Naive B cell (primary cell): ENCODE results near the gene SLC24A2. TPM values are rescaled to one million over a fixed set of nuclear protein-coding genes. Genes with fewer than 3 reads are reported as not detected.
"Not testable (repeated sequence)": the region's sequence is repeated elsewhere in the genome, so short reads cannot be mapped to it uniquely, and the experiment has no call there.

ENCODE experiments used
- ATAC-seq, 2 donors: fragments of 150-1000 bp; cut with Tn5 transposase; 2 replicates each; pipeline ENCODE4 v1.10.0; 2021; ENCODE audit warnings: low read depth in 2 of 2, mild to moderate bottlenecking in 2 of 2, moderate library complexity in 2 of 2
- DNase-seq: peaks from one replicate; pipeline ENCODE4 v3.0.0; 2022
- H3K27ac Mint-ChIP-seq, 6 donors: one replicate each; pipeline ENCODE4 v1.8.0; 2020 to 2022; ENCODE audit warnings: mild to moderate bottlenecking in 6 of 6, mixed read lengths in 6 of 6, moderate library complexity in 5 of 6, inconsistent platforms in 2 of 6
- H3K27me3 Mint-ChIP-seq, 3 donors: one replicate each; pipeline ENCODE4 v1.8.0; 2021 to 2022; ENCODE audit warnings: mixed read lengths in 3 of 3, mild to moderate bottlenecking in 1 of 3
- H3K36me3 Mint-ChIP-seq, 2 donors: one replicate each; pipeline ENCODE4 v1.8.0; 2020 to 2022; ENCODE audit warnings: mixed read lengths in 2 of 2, inconsistent platforms in 1 of 2, mild to moderate bottlenecking in 1 of 2
- H3K4me1 Mint-ChIP-seq, 3 donors: one replicate each; pipeline ENCODE4 v1.8.0; 2020 to 2022; ENCODE audit warnings: mixed read lengths in 3 of 3, inconsistent platforms in 1 of 3, mild to moderate bottlenecking in 1 of 3, moderate library complexity in 1 of 3
- H3K4me3 Mint-ChIP-seq, 8 donors: one replicate each; pipeline ENCODE4 v1.8.0; 2020 to 2022; ENCODE audit warnings: mild to moderate bottlenecking in 8 of 8, mixed read lengths in 8 of 8, moderate library complexity in 8 of 8, inconsistent platforms in 2 of 8
- H3K9me3 Mint-ChIP-seq, 7 donors: one replicate each; pipeline ENCODE4 v1.8.0; 2020 to 2022; ENCODE audit warnings: mixed read lengths in 7 of 7, mild to moderate bottlenecking in 5 of 7, inconsistent platforms in 2 of 7, moderate library complexity in 1 of 7
- polyA plus RNA-seq, 6 donors: library from polyadenylated mRNA; unstranded; fragments of 300-500 nt; fragmentation: Illumina TruSeq; gene quantifications; one replicate each; pipeline ENCODE4 v1.2.3, GENCODE V29; 2021; ENCODE audit warnings: low read depth in 6 of 6

SLC24A2 gene
- not detected for polyA plus RNA-seq

GRCh38 chr9:19788614-19789271 is at the start of gene SLC24A2:
SLC24A2 (minus strand) TSS chr9:19789037.
- ATAC-seq (no peak), DNase-seq (no peak)
- H3K4me3 Mint-ChIP-seq: no peak within 1 kb of the TSS
- H3K36me3 Mint-ChIP-seq: no peaks in the 10 kb centered on the region
- no peak within 1 kb of the TSS for H3K27ac Mint-ChIP-seq
- H3K9me3 Mint-ChIP-seq: peaks cover 0 to 3% (median 0%) of the 10 kb centered on the region in 7 donors
- peaks cover 0 to 2% (median 0%) of the 10 kb centered on the region in 3 donors for H3K4me1 Mint-ChIP-seq
- peaks cover 22 to 41% (median 32%) of the 10 kb centered on the region in 3 donors for H3K27me3 Mint-ChIP-seq

- H3K27me3 Mint-ChIP-seq, H3K4me1 Mint-ChIP-seq, H3K27ac Mint-ChIP-seq, ATAC-seq, H3K4me3 Mint-ChIP-seq, DNase-seq, H3K36me3 Mint-ChIP-seq: not testable (repeated sequence)
- H3K9me3 Mint-ChIP-seq: peaks cover 0 to 11% (median 3%) of the 10 kb centered on the region in 7 donors
Observed at GRCh38 chr9:19833331-19833730, 44.5 kb upstream of the SLC24A2 start.

GRCh38 chr9:19830796-19831195 is 42.0 kb upstream of the SLC24A2 start:
- ATAC-seq: no peak
- no peaks in the 10 kb centered on the region for H3K36me3 Mint-ChIP-seq
- no peak overlapping the region for H3K4me3 Mint-ChIP-seq
- H3K4me1 Mint-ChIP-seq: no peaks in the 10 kb centered on the region
- peaks cover 0 to 7% (median 1%) of the 10 kb centered on the region in 7 donors for H3K9me3 Mint-ChIP-seq
- no peak overlapping the region for H3K27ac Mint-ChIP-seq
- DNase-seq: no peak
- peaks cover 6 to 8% (median 7%) of the 10 kb centered on the region in 3 donors for H3K27me3 Mint-ChIP-seq

GRCh38 chr9:19828576-19829109 is 39.8 kb upstream of the SLC24A2 start:
- no peak for DNase-seq
- ATAC-seq: no peak
- H3K36me3 Mint-ChIP-seq: no peaks in the 10 kb centered on the region
- H3K9me3 Mint-ChIP-seq: peaks cover 0 to 6% (median 2%) of the 10 kb centered on the region in 7 donors
- H3K4me3 Mint-ChIP-seq: no peak overlapping the region
- peaks cover 0 to 8% (median 7%) of the 10 kb centered on the region in 3 donors for H3K27me3 Mint-ChIP-seq
- no peak overlapping the region for H3K27ac Mint-ChIP-seq
- H3K4me1 Mint-ChIP-seq: no peaks in the 10 kb centered on the region

- H3K27me3 Mint-ChIP-seq: peaks cover 0 to 8% (median 7%) of the 10 kb centered on the region in 3 donors
- no peak overlapping the region for H3K4me3 Mint-ChIP-seq
- H3K36me3 Mint-ChIP-seq: no peaks in the 10 kb centered on the region
- DNase-seq: no peak
- peaks cover 3 to 47% (median 18%) of the 10 kb centered on the region in 7 donors for H3K9me3 Mint-ChIP-seq
- no peak for ATAC-seq
- H3K4me1 Mint-ChIP-seq: no peaks in the 10 kb centered on the region
- no peak overlapping the region for H3K27ac Mint-ChIP-seq
Observed at GRCh38 chr9:19816769-19817168, 27.9 kb upstream of the SLC24A2 start.

- Mint-ChIP-seq H3K9me3 (peaks cover 3 to 42% (median 16%) of the 10 kb centered on the region in 7 donors), H3K27me3 (peaks cover 0 to 8% (median 4%) of the 10 kb centered on the region in 3 donors), H3K36me3 (no peaks in the 10 kb centered on the region), H3K27ac (no peak overlapping the region), H3K4me1 (no peaks in the 10 kb centered on the region), H3K4me3 (no peak overlapping the region)
- DNase-seq (no peak), ATAC-seq (no peak)
Observed at GRCh38 chr9:19812194-19812593, 23.4 kb upstream of the SLC24A2 start.

- no peaks in the 10 kb centered on the region for H3K36me3 Mint-ChIP-seq
- ATAC-seq (no peak), DNase-seq (no peak)
- H3K9me3 Mint-ChIP-seq: peaks cover 3 to 23% (median 11%) of the 10 kb centered on the region in 7 donors
- no peaks in the 10 kb centered on the region for H3K4me1 Mint-ChIP-seq
- no peak overlapping the region for H3K4me3 Mint-ChIP-seq
- peaks cover 0 to 9% (median 0%) of the 10 kb centered on the region in 3 donors for H3K27me3 Mint-ChIP-seq
- H3K27ac Mint-ChIP-seq: no peak overlapping the region
Observed at GRCh38 chr9:19809422-19810269, 20.8 kb upstream of the SLC24A2 start.

- Mint-ChIP-seq H3K27ac (no peak overlapping the region), H3K4me1 (no peaks in the 10 kb centered on the region), H3K9me3 (peaks cover 2 to 11% (median 4%) of the 10 kb centered on the region in 7 donors), H3K27me3 (peaks cover 0 to 9% (median 0%) of the 10 kb centered on the region in 3 donors), H3K36me3 (no peaks in the 10 kb centered on the region), H3K4me3 (no peak overlapping the region)
- DNase-seq: no peak
- ATAC-seq: no peak
Observed at GRCh38 chr9:19807182-19807892, 18.5 kb upstream of the SLC24A2 start.

- Mint-ChIP-seq H3K36me3 (no peaks in the 10 kb centered on the region), H3K4me3 (no peak overlapping the region), H3K9me3 (no peaks in the 10 kb centered on the region), H3K27ac (no peak overlapping the region), H3K27me3 (peaks cover 0 to 9% (median 0%) of the 10 kb centered on the region in 3 donors), H3K4me1 (no peaks in the 10 kb centered on the region)
- DNase-seq (no peak), ATAC-seq (no peak)
Observed at GRCh38 chr9:19804431-19804830, 15.6 kb upstream of the SLC24A2 start.

- no peaks in the 10 kb centered on the region for H3K4me1 Mint-ChIP-seq
- peaks cover 0 to 4% (median 0%) of the 10 kb centered on the region in 7 donors for H3K9me3 Mint-ChIP-seq
- no peaks in the 10 kb centered on the region for H3K36me3 Mint-ChIP-seq
- no peak overlapping the region for H3K27ac Mint-ChIP-seq
- ATAC-seq (no peak), DNase-seq (no peak)
- no peak overlapping the region for H3K4me3 Mint-ChIP-seq
- peaks cover 0 to 4% (median 0%) of the 10 kb centered on the region in 3 donors for H3K27me3 Mint-ChIP-seq
Observed at GRCh38 chr9:19800884-19801283, 12.0 kb upstream of the SLC24A2 start.

- Mint-ChIP-seq H3K36me3 (no peaks in the 10 kb centered on the region), H3K4me3 (no peak overlapping the region), H3K27ac (peak overlapping the region in 1 of 6 donors; percentile 51), H3K9me3 (peaks cover 0 to 5% (median 2%) of the 10 kb centered on the region in 7 donors), H3K4me1 (no peaks in the 10 kb centered on the region), H3K27me3 (peaks cover 0 to 4% (median 0%) of the 10 kb centered on the region in 3 donors)
- DNase-seq: no peak
- ATAC-seq: no peak
Observed at GRCh38 chr9:19799784-19800183, 10.9 kb upstream of the SLC24A2 start.

- H3K36me3 Mint-ChIP-seq: no peaks in the 10 kb centered on the region
Observed at GRCh38 chr9:19788152-19788551, 685 bp downstream of the SLC24A2 start.

GRCh38 chr9:19787672-19788071 is 1.2 kb downstream of the SLC24A2 start:
- Mint-ChIP-seq H3K4me1 (peaks cover 0 to 2% (median 0%) of the 10 kb centered on the region in 3 donors), H3K9me3 (peaks cover 0 to 2% (median 0%) of the 10 kb centered on the region in 7 donors), H3K4me3 (no peak overlapping the region), H3K36me3 (no peaks in the 10 kb centered on the region), H3K27ac (no peak overlapping the region), H3K27me3 (peaks cover 22 to 41% (median 32%) of the 10 kb centered on the region in 3 donors)
- no peak for ATAC-seq
- DNase-seq: no peak

More at GRCh38 chr9:19788152-19788551, 685 bp downstream of the SLC24A2 start:
- peaks cover 0 to 3% (median 0%) of the 10 kb centered on the region in 7 donors for H3K9me3 Mint-ChIP-seq
- ATAC-seq (no peak), DNase-seq (no peak)
- H3K4me1 Mint-ChIP-seq: peaks cover 0 to 2% (median 0%) of the 10 kb centered on the region in 3 donors
- H3K27me3 Mint-ChIP-seq: peaks cover 22 to 41% (median 32%) of the 10 kb centered on the region in 3 donors
- H3K27ac Mint-ChIP-seq: no peak overlapping the region
- H3K4me3 Mint-ChIP-seq: no peak overlapping the region
